Left hindlimb (tissue), 1 donor: ENCODE measurements around the gene KBTBD13.
"Not testable (repeated sequence)": the region's sequence is repeated elsewhere in the genome, so short reads cannot be mapped to it uniquely, and the experiment has no call there.

Experiments used
- DNase-seq: peaks from one replicate; pipeline ENCODE4 v3.0.0-alpha.2; 2018

Gene KBTBD13

GRCh38 chr15:65076486-65077290 lies at the start of gene KBTBD13:
KBTBD13 (plus strand) TSS chr15:65076746; CDS start chr15:65076816, 70 bp downstream.
- no peak for DNase-seq

- DNase-seq = no peak
Observed at GRCh38 chr15:65026756-65027155, 49.8 kb upstream of the KBTBD13 start.

- DNase-seq = no peak
Observed at GRCh38 chr15:65027593-65027992, 49.0 kb upstream of the KBTBD13 start.

- DNase-seq = no peak
Observed at GRCh38 chr15:65028338-65028737, 48.2 kb upstream of the KBTBD13 start.

GRCh38 chr15:65028921-65029735 lies 47.4 kb upstream of the KBTBD13 start, which contains the start of gene MTFMT:
MTFMT (minus strand) TSS chr15:65029639; CDS start chr15:65029613, 26 bp downstream.
- DNase-seq = peak; percentile 91

GRCh38 chr15:65029736-65030208 lies 46.8 kb upstream of the KBTBD13 start:
- no peak for DNase-seq

- peak; percentile 45 for DNase-seq
Observed at GRCh38 chr15:65032801-65033537, 43.6 kb upstream of the KBTBD13 start.

GRCh38 chr15:65033659-65034269 lies 42.8 kb upstream of the KBTBD13 start:
- no peak for DNase-seq

- no peak for DNase-seq
Observed at GRCh38 chr15:65034719-65035118, 41.8 kb upstream of the KBTBD13 start.

GRCh38 chr15:65037309-65037708 lies 39.2 kb upstream of the KBTBD13 start:
- no peak for DNase-seq

GRCh38 chr15:65038428-65038827 lies 38.1 kb upstream of the KBTBD13 start:
- DNase-seq = no peak

GRCh38 chr15:65038836-65039235 lies 37.7 kb upstream of the KBTBD13 start:
- DNase-seq = no peak

GRCh38 chr15:65040461-65040860 lies 36.1 kb upstream of the KBTBD13 start:
- no peak for DNase-seq

- no peak for DNase-seq
Observed at GRCh38 chr15:65041787-65042186, 34.8 kb upstream of the KBTBD13 start.

GRCh38 chr15:65042776-65043327 lies 33.7 kb upstream of the KBTBD13 start:
- no peak for DNase-seq

GRCh38 chr15:65044218-65044617 lies 32.3 kb upstream of the KBTBD13 start:
- not testable (repeated sequence) for DNase-seq

- DNase-seq = no peak
Observed at GRCh38 chr15:65044724-65045481, 31.6 kb upstream of the KBTBD13 start, which contains the start of gene SLC51B. SLC51B (plus strand) TSS chr15:65045387; CDS start chr15:65050005, 4,618 bp downstream.

- no peak for DNase-seq
Observed at GRCh38 chr15:65048241-65048640, 28.3 kb upstream of the KBTBD13 start.

- DNase-seq = peak; percentile 88
Observed at GRCh38 chr15:65049418-65049840, 27.1 kb upstream of the KBTBD13 start.

- DNase-seq = no peak
Observed at GRCh38 chr15:65050270-65050669, 26.3 kb upstream of the KBTBD13 start.

- DNase-seq = no peak
Observed at GRCh38 chr15:65051266-65051665, 25.3 kb upstream of the KBTBD13 start.
